KBM-7 (cell line): ENCODE measurements around the gene FPR1.
"Not testable (repeated sequence)": the region's sequence is repeated elsewhere in the genome, so short reads cannot be mapped to it uniquely, and the experiment has no call there.

Experiments used
- DNase-seq: peaks from one replicate; pipeline ENCODE4 v3.0.0-alpha.2; 2015
- in situ Hi-C: fragments of 300-500 bp; cut with MboI; formaldehyde crosslinking; loops from 2 replicates; pipeline ENCODE4 v1.14.3; 2020; ENCODE audit warnings: low sequenced_read_pairs, low pct_unique_long_range_greater_than_20kb, mixed read lengths

Gene FPR1

DNA sequence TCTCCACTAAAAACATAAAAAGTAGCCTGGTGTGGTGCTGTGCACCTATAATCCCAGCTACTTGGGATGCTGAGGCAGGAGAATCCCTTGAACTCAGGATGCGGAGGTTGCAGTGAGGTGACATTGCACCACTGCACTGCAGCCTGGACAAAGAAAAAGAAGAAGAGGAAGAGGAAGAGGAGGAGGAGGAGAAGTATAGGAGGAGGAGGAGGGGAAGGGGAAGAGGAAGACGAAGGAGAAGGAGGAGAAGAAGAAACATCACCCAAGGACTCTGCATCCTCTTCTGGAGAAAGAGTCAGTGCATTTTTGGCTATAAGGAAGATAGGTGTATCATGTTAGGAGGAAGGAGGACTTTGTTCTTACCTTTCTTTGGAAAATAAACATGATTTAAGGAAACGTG lies 30.3 kb upstream of the FPR1 start:
- DNase-seq, result no peak
- in situ Hi-C loops, result no loop called here

DNA sequence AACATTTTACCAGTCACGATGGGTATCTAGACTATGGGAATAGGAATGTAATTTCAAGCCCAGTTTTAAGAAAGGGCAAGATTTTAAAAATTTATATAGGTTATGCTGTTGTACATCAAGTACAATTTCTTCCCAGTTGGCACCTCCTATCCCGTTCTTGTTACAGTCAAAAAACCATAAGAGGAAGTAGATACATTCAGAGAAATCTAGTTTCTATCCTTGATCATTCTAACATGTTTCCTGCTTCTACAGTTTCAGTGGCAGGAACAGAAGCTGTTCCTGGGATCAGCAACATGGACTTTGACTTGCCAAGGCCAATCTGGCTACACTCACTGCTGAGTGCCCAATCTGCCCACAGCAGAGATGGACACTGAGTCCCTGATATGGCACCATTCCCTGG lies 28.6 kb upstream of the FPR1 start:
- in situ Hi-C loops, result no loop called here
- DNase-seq, result no peak

GRCh38 chr19:51779703-51780102 lies 28.0 kb upstream of the FPR1 start:
- in situ Hi-C loops, result no loop called here
- DNase-seq, result no peak

- in situ Hi-C loops, result no loop called here
- DNase-seq, result no peak
These were observed 27.5 kb upstream of the FPR1 start for GRCh38 chr19:51779181-51779580.

GRCh38 chr19:51777570-51778462 lies 26.1 kb upstream of the FPR1 start:
- peak; percentile 68 for DNase-seq
- in situ Hi-C loops, result no loop called here

- in situ Hi-C loops, DNase-seq: not testable (repeated sequence)
These were observed 24.9 kb upstream of the FPR1 start for GRCh38 chr19:51776561-51776960.

DNA sequence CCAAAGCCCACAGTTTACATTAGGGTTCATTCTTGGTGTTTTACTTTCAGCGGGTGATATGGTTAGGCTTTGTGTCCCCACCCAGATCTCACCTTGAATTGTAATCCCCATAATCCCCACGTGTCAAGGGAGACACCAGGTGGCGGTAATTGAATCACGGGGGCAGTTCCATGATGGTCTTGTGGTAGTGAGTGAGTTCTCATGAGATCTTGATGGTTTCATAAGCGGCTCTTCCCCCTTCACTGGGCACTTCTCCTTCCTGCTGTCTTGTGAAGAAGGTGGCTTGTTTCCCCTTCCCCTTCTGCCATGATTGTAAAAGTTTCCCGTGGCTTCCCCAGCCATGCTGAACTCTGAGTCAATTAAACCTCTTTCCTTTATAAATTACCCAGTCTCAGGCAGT lies 21.3 kb upstream of the FPR1 start:
- in situ Hi-C loops, result no loop called here

DNA sequence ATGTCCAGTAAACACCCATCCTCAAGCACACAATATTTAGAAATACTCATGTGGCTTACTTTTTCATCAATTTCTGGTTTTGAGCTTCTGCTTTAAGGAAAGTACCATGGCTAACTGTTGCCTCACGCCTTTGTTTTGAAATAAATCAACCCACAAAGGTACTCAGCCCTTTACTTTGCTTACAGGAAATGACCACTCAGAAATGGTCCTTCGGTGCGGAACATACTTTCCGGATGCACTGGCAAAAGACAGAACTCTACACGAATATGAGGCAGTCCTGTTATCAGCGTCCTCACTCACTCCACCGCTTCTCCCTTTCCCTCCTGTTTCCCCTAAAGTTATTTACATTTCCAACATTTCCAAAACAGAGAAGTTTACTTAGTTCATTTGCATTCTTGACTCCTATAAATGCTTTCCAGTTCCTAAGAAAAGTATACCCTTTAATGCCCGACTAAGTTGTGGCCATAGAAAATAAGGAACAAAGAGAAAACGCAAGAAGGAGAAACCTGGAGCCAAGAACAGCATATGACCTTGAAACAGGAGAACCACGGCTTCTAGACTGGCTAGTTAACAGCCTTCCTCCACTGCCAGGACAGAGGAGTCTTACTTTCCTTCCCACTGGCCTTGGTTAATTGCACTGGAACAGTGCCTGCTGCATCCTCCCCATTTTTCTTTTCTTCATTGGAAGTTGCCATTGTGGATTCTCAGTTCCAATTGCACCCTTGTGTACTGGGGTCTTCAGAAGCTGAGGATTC lies 19.9 kb upstream of the FPR1 start:
- peak; percentile 66 for DNase-seq

More for the DNA sequence above, 21.3 kb upstream of the FPR1 start:
- no peak for DNase-seq

DNA sequence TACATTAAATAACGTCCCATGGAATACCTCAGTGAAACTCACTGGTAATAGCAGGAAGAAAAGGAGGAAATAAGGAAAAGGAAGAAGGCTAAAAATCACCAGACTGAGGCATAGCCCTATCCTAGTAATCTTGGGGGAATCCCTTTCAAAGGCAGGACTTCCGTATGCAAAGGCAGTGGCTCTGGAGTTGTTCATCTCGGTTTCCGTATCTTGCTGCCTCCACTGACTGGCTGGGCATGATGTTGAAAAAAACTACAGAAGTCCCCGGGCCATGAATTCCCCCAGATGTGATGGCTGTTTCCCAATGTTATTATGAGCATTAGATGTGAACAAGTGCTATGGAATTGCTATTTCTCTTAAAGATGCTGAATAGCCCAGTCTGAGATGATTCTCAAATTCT lies 14.8 kb upstream of the FPR1 start:
- DNase-seq, result no peak
- in situ Hi-C loops, result no loop called here

More for the DNA sequence above, 19.9 kb upstream of the FPR1 start:
- in situ Hi-C loops, result no loop called here

DNA sequence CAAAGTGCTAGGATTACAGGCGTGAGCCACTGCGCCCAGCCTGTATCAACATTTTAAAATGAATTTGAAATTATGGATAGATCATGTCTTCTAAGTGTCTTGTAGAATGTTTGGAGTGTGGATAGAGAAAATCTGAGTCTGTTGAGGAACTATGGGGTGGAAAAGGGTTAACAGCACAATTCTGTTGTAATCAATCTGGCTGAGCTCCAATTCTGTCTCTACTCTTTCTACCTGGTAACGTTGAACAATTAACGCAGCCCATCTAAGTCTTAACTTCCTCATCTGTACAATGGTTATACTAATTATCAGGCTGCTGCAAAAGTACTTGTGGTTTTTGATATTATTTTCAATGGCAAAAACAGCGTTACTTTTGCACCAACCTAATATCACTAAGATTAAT lies 13.4 kb upstream of the FPR1 start:
- in situ Hi-C loops, result no loop called here
- no peak for DNase-seq

DNA sequence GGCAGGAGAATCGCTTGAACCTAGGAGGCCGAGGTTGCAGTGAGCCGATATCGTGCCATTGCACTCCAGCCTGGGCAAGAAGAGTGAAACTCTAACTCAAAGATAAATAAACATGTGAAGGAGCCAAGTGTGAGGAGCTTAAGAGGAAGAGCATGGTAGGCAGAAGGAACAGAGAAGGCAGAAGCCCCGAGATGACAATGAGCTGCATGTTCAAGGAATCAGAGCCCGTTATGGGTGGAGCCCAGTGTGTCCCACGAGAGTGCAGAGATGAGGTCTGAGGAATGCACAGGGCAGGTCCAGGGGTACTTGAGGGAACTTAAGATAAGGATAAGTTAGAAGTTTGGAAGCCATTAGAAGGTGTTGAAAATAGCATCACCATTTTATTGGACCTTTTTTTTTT lies 10.0 kb upstream of the FPR1 start:
- in situ Hi-C loops, result no loop called here
- no peak for DNase-seq

- DNase-seq, result no peak
- in situ Hi-C loops, result no loop called here
These were observed 9.1 kb upstream of the FPR1 start, which contains the start of gene FPR2 for GRCh38 chr19:51760697-51761356. FPR2 (plus strand) TSS chr19:51761180; CDS start chr19:51768659, 7,479 bp downstream.

DNA sequence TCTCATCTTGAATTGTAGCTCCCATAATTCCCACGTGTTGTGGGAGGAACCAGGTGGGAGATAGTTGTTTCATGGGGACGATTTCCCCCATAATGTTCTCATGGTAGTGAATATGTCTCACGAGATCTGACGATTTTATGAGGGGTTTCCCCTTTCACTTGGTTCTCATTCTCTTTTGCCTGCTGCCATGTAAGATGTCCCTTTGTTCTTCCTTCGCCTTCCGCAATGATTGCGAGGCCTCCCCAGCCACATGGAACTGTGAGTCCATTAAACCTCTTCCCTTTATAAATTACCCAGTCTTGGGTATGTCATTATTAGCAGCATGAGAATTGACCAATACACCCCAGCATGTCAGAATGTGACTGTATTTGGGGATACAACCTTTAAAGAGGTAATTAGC lies 3.9 kb upstream of the FPR1 start:
- DNase-seq, result no peak
- in situ Hi-C loops, result no loop called here

DNA sequence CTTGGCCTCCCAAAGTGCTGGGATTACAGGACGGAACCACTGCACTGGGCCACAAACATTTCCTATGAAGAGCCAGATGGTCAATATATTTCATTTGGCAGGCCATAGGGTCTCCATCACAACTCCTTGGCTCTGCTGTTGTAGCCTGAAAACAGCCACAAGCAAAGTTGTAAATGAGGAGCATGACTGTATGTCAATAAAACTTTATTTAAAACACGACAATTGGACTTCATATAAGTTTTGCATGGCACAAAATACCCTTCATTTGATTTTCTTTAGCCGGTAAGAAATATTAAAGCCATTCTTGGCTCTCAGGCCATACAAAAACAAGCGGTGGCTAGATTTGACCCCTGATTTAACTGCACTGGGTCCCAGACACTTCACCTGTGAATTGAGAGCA lies 3.1 kb upstream of the FPR1 start:
- in situ Hi-C loops, result no loop called here

DNA sequence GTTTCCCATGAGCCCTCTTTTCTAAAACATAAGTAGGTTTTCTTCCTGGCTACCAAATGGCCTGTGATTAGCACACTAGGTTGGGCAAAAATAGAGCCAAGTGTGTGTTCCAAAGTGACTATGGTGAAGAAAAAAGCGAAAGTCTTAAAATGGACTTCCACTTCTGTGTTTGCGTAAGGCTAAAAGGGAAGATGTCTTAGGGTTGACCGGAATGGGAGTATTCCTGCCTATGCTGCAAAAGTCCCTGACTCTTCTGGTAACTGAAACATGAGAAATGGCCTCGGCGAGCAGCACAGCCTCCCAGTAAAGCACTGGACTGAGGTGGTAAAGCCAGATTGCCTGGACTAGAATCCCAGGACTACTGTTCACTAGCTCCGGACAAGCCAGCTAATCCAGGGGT lies 2.4 kb upstream of the FPR1 start:
- in situ Hi-C loops, result no loop called here
- DNase-seq, result no peak

More for the DNA sequence above, 3.1 kb upstream of the FPR1 start:
- DNase-seq, result no peak

DNA sequence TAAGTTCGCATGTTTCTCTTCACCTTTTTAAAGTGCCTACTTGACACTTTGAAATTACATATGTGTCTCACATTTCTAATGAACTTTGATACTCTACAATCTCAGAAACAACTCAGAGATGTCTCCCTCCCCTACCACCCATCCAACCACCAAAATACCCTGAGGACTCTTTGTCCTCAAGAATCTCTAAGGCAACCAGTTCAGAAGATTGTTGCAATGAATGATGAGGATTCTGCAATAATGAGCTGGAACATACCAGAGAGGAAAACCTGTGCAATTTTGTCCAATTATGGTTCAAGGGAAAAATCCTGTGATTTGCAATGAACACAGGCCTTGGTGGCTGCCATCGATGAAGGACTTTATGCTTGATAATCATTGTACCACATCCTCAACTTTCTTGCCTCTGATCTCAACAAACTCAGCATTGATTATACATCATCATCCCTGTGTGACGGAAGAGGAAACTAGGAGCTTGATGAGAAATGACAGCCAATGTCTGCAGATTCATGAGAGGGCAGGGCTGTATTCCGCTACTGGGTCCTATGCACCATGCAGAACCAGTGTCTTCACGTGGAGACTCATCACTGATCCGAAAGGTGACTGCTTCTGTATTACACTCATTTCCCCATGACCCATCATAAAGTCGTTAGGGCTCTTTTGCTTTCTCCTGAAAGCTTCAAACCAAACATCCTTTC lies 1.1 kb downstream of the FPR1 start:
- DNase-seq, result no peak
- in situ Hi-C loops, result no loop called here

- in situ Hi-C loops, result no loop called here
- no peak for DNase-seq
These were observed 1.7 kb downstream of the FPR1 start for GRCh38 chr19:51749979-51750378.

GRCh38 chr19:51746731-51747130 lies 4.9 kb downstream of the FPR1 start:
- in situ Hi-C loops, result no loop called here
- DNase-seq, result no peak

- in situ Hi-C loops, result no loop called here
These were observed 8.3 kb downstream of the FPR1 start for GRCh38 chr19:51743405-51743804.

More at GRCh38 chr19:51743405-51743804, 8.3 kb downstream of the FPR1 start:
- no peak for DNase-seq
